Measurements from ENCODE around the gene FGD3. TPM values are rescaled to one million over a fixed set of nuclear protein-coding genes. Genes with fewer than 3 reads are reported as not detected.

The FGD3 gene
- total and polyA plus RNA-seq, 2 experiments from 2014 or later = 5.8 to 6.5 TPM

DNA sequence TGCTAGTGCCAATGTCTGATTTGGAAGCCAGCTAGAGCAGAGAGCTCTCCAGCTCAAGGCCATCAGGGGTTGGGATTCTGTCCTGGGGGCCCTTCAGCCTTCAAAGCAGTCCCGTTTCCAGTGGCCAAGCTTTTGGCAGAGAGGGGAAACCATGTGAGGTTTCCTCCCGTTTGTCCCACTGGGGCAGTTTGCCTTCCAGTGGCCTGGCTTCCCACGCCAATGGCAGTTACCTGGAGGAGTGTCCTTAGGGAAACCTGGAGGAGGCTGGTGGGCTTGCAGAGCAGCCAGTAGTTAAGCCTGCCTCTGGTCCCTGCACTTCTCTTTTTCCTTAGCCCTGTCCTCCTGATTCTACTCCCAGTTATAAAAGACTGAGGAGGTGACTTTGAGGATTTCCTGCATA lies 37.7 kb downstream of the FGD3 start:
- no peak overlapping the region for H3K27ac ChIP-seq
- no peak for DNase-seq (ENCODE audit: low spot score)
- no peaks in the 10 kb centered on the region for H3K27me3 ChIP-seq
- WGBS (ENCODE audit: low lambda C conversion rate, missing lambda C conversion rate) = 89% methylated on average over 3 of the region's 3 CpGs
- no peaks in the 10 kb centered on the region for H3K36me3 ChIP-seq (replicated peaks; ENCODE audit: insufficient read depth, low read depth)
- no peak overlapping the region for H2AFZ ChIP-seq
- peaks cover 7% of the 10 kb centered on the region for H3K9me3 ChIP-seq (ENCODE audit: low read depth)
- no peaks in the 10 kb centered on the region for H4K20me1 ChIP-seq (ENCODE audit: insufficient read depth, poor library complexity, severe bottlenecking)
- H3K4me2 ChIP-seq = no peak overlapping the region
- no peak for TF ChIP-seq EZH2phosphoT487 (IDR thresholded peaks at IDR 0.05; ENCODE audit: low read depth, severe bottlenecking, unreplicated experiment)
- no peak for TF ChIP-seq EZH2 (IDR thresholded peaks at IDR 0.05; ENCODE audit: borderline replicate concordance)
- TF ChIP-seq, protein P1, sequence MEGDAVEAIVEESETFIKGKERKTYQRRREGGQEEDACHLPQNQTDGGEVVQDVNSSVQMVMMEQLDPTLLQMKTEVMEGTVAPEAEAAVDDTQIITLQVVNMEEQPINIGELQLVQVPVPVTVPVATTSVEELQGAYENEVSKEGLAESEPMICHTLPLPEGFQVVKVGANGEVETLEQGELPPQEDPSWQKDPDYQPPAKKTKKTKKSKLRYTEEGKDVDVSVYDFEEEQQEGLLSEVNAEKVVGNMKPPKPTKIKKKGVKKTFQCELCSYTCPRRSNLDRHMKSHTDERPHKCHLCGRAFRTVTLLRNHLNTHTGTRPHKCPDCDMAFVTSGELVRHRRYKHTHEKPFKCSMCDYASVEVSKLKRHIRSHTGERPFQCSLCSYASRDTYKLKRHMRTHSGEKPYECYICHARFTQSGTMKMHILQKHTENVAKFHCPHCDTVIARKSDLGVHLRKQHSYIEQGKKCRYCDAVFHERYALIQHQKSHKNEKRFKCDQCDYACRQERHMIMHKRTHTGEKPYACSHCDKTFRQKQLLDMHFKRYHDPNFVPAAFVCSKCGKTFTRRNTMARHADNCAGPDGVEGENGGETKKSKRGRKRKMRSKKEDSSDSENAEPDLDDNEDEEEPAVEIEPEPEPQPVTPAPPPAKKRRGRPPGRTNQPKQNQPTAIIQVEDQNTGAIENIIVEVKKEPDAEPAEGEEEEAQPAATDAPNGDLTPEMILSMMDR (IDR thresholded peaks at IDR 0.05; ENCODE audit: poor library complexity) = no peak
- no peak overlapping the region for H3K4me3 ChIP-seq
- no peaks in the 10 kb centered on the region for H3K79me2 ChIP-seq
- H3K9me2 ChIP-seq (replicated peaks; ENCODE audit: insufficient read depth) = no peaks in the 10 kb centered on the region
- H3K4me1 ChIP-seq (ENCODE audit: insufficient read depth) = no peaks in the 10 kb centered on the region

DNA sequence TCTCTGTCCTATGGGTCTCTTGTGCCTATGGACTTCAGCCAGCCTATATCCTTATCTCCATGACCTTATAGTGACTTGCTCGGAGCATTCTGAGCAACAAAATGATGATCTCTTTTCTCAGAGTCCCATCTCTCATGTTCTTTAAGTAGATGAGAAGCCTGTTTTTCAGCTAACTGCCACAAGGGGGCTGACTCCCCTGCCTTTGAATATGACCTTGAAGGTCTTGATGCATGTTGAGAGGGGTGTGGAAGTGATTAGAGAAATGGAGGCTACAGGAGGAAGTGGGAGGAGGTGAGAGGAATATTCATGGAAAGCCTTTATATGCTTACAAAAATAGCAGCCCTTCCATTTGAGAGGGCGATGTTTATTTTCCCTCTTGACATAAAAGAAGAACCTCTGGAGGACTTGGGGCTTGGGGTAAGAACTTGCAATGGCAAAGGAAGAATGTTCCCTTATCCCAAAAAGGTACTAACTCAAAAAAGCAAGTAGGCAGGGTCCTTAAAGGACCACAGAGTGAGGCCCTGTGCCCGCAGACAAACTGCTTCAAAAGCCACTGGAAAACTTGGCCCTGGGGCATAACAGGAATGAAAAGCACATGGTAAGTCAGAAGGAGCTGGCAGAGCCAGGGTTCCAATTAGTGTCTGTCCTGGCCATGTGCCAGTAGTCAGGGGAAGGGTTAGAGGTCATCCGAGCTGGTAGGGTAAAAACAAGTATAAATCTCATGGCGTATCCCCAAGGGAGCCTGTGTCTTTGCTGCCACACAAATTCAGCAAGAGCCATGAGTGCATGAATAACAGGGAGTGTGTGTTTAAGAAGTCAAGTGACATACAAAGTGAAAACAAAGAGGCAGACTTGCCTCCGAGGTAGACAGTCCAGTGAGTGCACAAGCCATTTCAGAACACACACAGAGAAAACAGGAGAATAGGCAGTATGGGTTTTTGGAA lies 39.1 kb downstream of the FGD3 start:
- no peak for TF ChIP-seq EZH2 (IDR thresholded peaks at IDR 0.05; ENCODE audit: borderline replicate concordance)
- TF ChIP-seq, protein P1 (IDR thresholded peaks at IDR 0.05; ENCODE audit: poor library complexity) = peak; percentile 42
- TF ChIP-seq EZH2phosphoT487 (IDR thresholded peaks at IDR 0.05; ENCODE audit: low read depth, severe bottlenecking, unreplicated experiment) = no peak
- Histone ChIP-seq H3K27me3 (no peaks in the 10 kb centered on the region), H3K4me1 (ENCODE audit: insufficient read depth) (no peaks in the 10 kb centered on the region), H3K4me3 (no peak overlapping the region), H3K9me2 (replicated peaks; ENCODE audit: insufficient read depth) (no peaks in the 10 kb centered on the region), H3K79me2 (peaks cover 4% of the 10 kb centered on the region), H3K9me3 (ENCODE audit: low read depth) (peaks cover 7% of the 10 kb centered on the region), H4K20me1 (ENCODE audit: insufficient read depth, poor library complexity, severe bottlenecking) (no peaks in the 10 kb centered on the region), H3K27ac (no peak overlapping the region), H3K36me3 (replicated peaks; ENCODE audit: insufficient read depth, low read depth) (no peaks in the 10 kb centered on the region), H2AFZ (no peak overlapping the region), H3K4me2 (no peak overlapping the region)
- no peak for DNase-seq (ENCODE audit: low spot score)
- WGBS (ENCODE audit: low lambda C conversion rate, missing lambda C conversion rate) = 75% methylated on average over 6 of the region's 6 CpGs

DNA sequence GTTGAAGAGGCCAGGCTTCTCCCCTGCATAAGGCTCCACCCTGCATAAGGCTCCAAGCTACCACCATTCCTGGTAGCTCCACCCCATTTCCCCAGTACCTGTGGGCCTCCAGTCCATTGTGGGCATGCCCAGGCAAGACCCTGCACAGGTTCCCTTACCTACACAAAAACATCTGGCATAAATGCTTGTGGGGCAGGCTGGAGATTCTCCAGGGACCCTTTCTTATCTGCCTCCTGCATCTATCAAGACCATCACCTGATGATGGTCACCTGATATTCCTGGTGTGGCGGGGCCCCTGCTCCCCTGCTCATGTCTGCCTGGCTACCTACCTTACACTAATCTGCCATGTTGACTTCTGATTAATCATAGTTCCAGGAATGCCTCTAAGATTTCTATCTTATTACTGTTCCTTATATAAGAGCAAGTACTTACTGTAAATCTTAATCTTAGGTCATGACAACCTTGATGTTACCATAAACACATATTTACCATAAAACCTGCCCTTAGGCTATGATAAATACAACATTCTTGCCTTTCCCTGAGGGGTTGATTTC lies 41.0 kb downstream of the FGD3 start:
- no peak for DNase-seq (ENCODE audit: low spot score)
- Histone ChIP-seq H4K20me1 (ENCODE audit: insufficient read depth, poor library complexity, severe bottlenecking) (no peaks in the 10 kb centered on the region), H3K27me3 (no peaks in the 10 kb centered on the region), H3K4me1 (ENCODE audit: insufficient read depth) (no peaks in the 10 kb centered on the region), H3K9me2 (replicated peaks; ENCODE audit: insufficient read depth) (no peaks in the 10 kb centered on the region), H3K4me2 (no peak overlapping the region), H3K36me3 (replicated peaks; ENCODE audit: insufficient read depth, low read depth) (no peaks in the 10 kb centered on the region), H3K9me3 (ENCODE audit: low read depth) (peaks cover 6% of the 10 kb centered on the region), H3K79me2 (peaks cover 4% of the 10 kb centered on the region), H2AFZ (no peak overlapping the region), H3K27ac (no peak overlapping the region), H3K4me3 (no peak overlapping the region)
- no peak for TF ChIP-seq EZH2phosphoT487 (IDR thresholded peaks at IDR 0.05; ENCODE audit: low read depth, severe bottlenecking, unreplicated experiment)
- 95% methylated on average over 1 of the region's 1 CpG for WGBS (ENCODE audit: low lambda C conversion rate, missing lambda C conversion rate)

DNA sequence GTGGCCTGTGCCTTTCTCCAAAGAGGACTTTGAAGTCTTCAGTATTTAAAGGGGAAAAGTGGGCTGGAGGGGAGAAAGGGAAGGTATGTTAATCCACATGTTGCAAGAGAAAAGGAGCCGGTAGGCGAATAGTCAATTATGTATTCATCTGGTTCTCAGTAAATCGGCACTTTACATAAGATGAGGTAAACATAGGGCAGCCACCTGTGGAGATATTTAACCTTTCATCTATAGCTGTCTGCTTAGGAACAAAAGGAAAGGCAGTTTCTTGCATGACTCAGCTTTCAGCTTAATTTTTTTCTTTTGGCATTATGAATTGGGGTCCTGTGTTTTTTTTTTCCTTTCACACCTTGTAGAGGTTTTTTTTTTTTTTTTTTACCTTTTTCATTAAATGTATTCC lies 42.2 kb downstream of the FGD3 start:
- H3K36me3 ChIP-seq (replicated peaks; ENCODE audit: insufficient read depth, low read depth) = no peaks in the 10 kb centered on the region
- H3K4me3 ChIP-seq = no peak overlapping the region
- no peak for DNase-seq (ENCODE audit: low spot score)
- 26% methylated on average over 3 of the region's 3 CpGs for WGBS (ENCODE audit: low lambda C conversion rate, missing lambda C conversion rate)
- no peaks in the 10 kb centered on the region for H4K20me1 ChIP-seq (ENCODE audit: insufficient read depth, poor library complexity, severe bottlenecking)
- H3K27ac ChIP-seq = no peak overlapping the region
- no peaks in the 10 kb centered on the region for H3K4me1 ChIP-seq (ENCODE audit: insufficient read depth)
- peaks cover 4% of the 10 kb centered on the region for H3K79me2 ChIP-seq
- no peak overlapping the region for H3K4me2 ChIP-seq
- H3K27me3 ChIP-seq = no peaks in the 10 kb centered on the region
- no peak overlapping the region for H2AFZ ChIP-seq
- H3K9me3 ChIP-seq (ENCODE audit: low read depth) = no peaks in the 10 kb centered on the region
- no peaks in the 10 kb centered on the region for H3K9me2 ChIP-seq (replicated peaks; ENCODE audit: insufficient read depth)
- TF ChIP-seq EZH2phosphoT487 (IDR thresholded peaks at IDR 0.05; ENCODE audit: low read depth, severe bottlenecking, unreplicated experiment) (no peak), EZH2 (IDR thresholded peaks at IDR 0.05; ENCODE audit: borderline replicate concordance) (no peak)
